GM12878 (cell line): Measurements from ENCODE around the gene IL1RAP. TPM values are rescaled to one million over a fixed set of nuclear protein-coding genes. Genes with fewer than 3 reads are reported as not detected.

Experiments
- ATAC-seq: fragments of 200-7000 bp; cut with Tn5 transposase; 3 replicates; pipeline ENCODE4 v1.9.1; 2020; ENCODE audit warnings: mild to moderate bottlenecking, moderate library complexity
- BruUV-seq: library from RNA; stranded (reverse); fragments of 400-500 nt; replicated peaks from 2 replicates; lab custom pipeline; 2021; lab: Mats Ljungman, UMichigan
- CTCF ChIA-PET: fragments of 300-600 bp; sonication (Branson Sonifier 250); formaldehyde crosslinking; extraction: SDS; loops from one replicate; lab custom pipeline; 2021; ENCODE audit warnings: inconsistent platforms; lab: Yijun Ruan, JAX
- POLR2A ChIA-PET: fragments of 350-600 bp; formaldehyde crosslinking; extraction: SDS; loops from one replicate; lab custom pipeline; 2021; ENCODE audit warnings: inconsistent platforms; lab: Charles Lee
- RAD21 ChIA-PET: fragments of 300-600 bp; sonication (Branson Sonifier 250); formaldehyde crosslinking; loops from one replicate; lab custom pipeline; 2023; ENCODE audit warnings: antibody characterized with exemption; ENCODE audit not compliant: unreplicated experiment; lab: Charles Lee
- SMC1A ChIA-PET: fragments of 300-600 bp; sonication (Branson Sonifier 250); formaldehyde crosslinking; loops from one replicate; lab custom pipeline; 2023; ENCODE audit not compliant: unreplicated experiment, uncharacterized antibody; lab: Charles Lee
- DNase-seq: peaks from one replicate; pipeline ENCODE4 v3.0.0-alpha.2; 2011; ENCODE audit warnings: low read depth, low spot score
- FAIRE-seq: peaks from 3 replicates; lab custom pipeline; 2011; peaks lifted over from hg19 to GRCh38; lab: Jason Lieb, UNC
- H2AFZ ChIP-seq: 2 replicates; pipeline ENCODE4 v1.6.0; 2011; ENCODE audit warnings: low read depth, low read length, control low read depth; ENCODE audit not compliant: control insufficient read depth
- H3K27ac ChIP-seq: 2 replicates; pipeline ENCODE4 v1.5.1; 2011; ENCODE audit warnings: control low read depth; ENCODE audit not compliant: control insufficient read depth, insufficient read depth
- H3K27me3 ChIP-seq, 2 experiments: replicated peaks in 1 of 2; 2 replicates each; pipeline versions ENCODE4 v1.6.0 to v1.6.1; 2011; ENCODE audit warnings: low read length in 1 of 2; ENCODE audit not compliant: control insufficient read depth in 2 of 2, insufficient read depth in 2 of 2
- H3K36me3 ChIP-seq, 2 experiments: 2 replicates each; pipeline ENCODE4 v1.5.1; 2011; ENCODE audit warnings: low read length in 1 of 2; ENCODE audit not compliant: control insufficient read depth in 2 of 2, insufficient read depth in 2 of 2
- H3K4me1 ChIP-seq: 2 replicates; pipeline ENCODE4 v1.6.1; 2011; ENCODE audit warnings: mild to moderate bottlenecking, low read length, moderate library complexity, mixed read lengths; ENCODE audit not compliant: control insufficient read depth, insufficient read depth
- H3K4me2 ChIP-seq: 2 replicates; pipeline ENCODE4 v1.6.0; 2011; ENCODE audit warnings: control low read depth; ENCODE audit not compliant: control insufficient read depth, insufficient read depth
- H3K4me3 ChIP-seq: fragments of 200-600 bp; sonication (generic); 2 replicates; pipeline ENCODE4 v1.5.1; 2016
- H3K79me2 ChIP-seq: 2 replicates; pipeline ENCODE4 v1.6.0; 2011; ENCODE audit warnings: low read length; ENCODE audit not compliant: control insufficient read depth, insufficient read depth
- H3K9ac ChIP-seq: 2 replicates; pipeline ENCODE4 v1.8.0; 2011; ENCODE audit warnings: low read length, control low read depth, mixed read lengths; ENCODE audit not compliant: control insufficient read depth, insufficient read depth
- H3K9me3 ChIP-seq: replicated peaks from 3 replicates; pipeline ENCODE4 v1.5.1; 2011; ENCODE audit warnings: mild to moderate bottlenecking, low read length; ENCODE audit not compliant: control insufficient read depth, insufficient read depth
- H4K20me1 ChIP-seq: 2 replicates; pipeline ENCODE4 v1.6.0; 2011; ENCODE audit not compliant: control insufficient read depth, insufficient read depth
- ATF7 ChIP-seq: fragments of 450-650 bp; IDR thresholded peaks from 2 replicates; pipeline ENCODE4 v1.6.1; 2016; ENCODE audit warnings: low read depth, mild to moderate bottlenecking
- BHLHE40 ChIP-seq, 2 experiments: fragments of 450-650 bp in 1 of 2; IDR thresholded peaks; 2 replicates each; pipeline ENCODE4 v1.6.1; 2011 to 2017; ENCODE audit warnings: low read depth in 2 of 2, borderline replicate concordance in 1 of 2, improper control_type of control experiment in 1 of 2, low read length in 1 of 2, mild to moderate bottlenecking in 1 of 2
- FOS ChIP-seq: IDR thresholded peaks from 3 replicates; pipeline ENCODE4 v1.6.1; 2011; ENCODE audit warnings: borderline replicate concordance; ENCODE audit not compliant: insufficient read length; ENCODE audit errors: extremely low read depth
- HDAC2 ChIP-seq: fragments of 200-600 bp; sonication (generic); IDR thresholded peaks from 2 replicates; pipeline ENCODE4 v1.6.1; 2017
- IKZF1 ChIP-seq: fragments of 450-650 bp; conservative IDR thresholded peaks from 2 replicates; pipeline ENCODE4 v1.6.1; 2017; ENCODE audit warnings: antibody characterized with exemption, mild to moderate bottlenecking
- MTA3 ChIP-seq: IDR thresholded peaks from 2 replicates; pipeline ENCODE4 v1.6.1; 2012; ENCODE audit warnings: low read length, inconsistent platforms, borderline replicate concordance
- NFXL1 ChIP-seq: fragments of 450-650 bp; IDR thresholded peaks from 2 replicates; pipeline ENCODE4 v1.6.1; 2017; ENCODE audit warnings: antibody characterized with exemption, mild to moderate bottlenecking, borderline replicate concordance
- RBBP5 ChIP-seq: fragments of 200-600 bp; sonication (generic); conservative IDR thresholded peaks from 2 replicates; pipeline ENCODE4 v1.6.1; 2016
- SPI1 ChIP-seq: IDR thresholded peaks from 2 replicates; pipeline ENCODE4 v1.6.1; 2011; ENCODE audit warnings: low read depth, mild to moderate bottlenecking, low read length, moderate library complexity, borderline replicate concordance; ENCODE audit not compliant: insufficient read depth
- SUPT20H ChIP-seq: IDR thresholded peaks from 2 replicates; pipeline ENCODE4 v1.6.1; 2011; ENCODE audit warnings: low read depth, mild to moderate bottlenecking, low read length, moderate library complexity, borderline replicate concordance; ENCODE audit not compliant: control insufficient read depth
- ZNF274 ChIP-seq: IDR thresholded peaks from one replicate; pipeline ENCODE4 v1.8.0; 2011; ENCODE audit not compliant: insufficient read length, insufficient read depth
- WGBS: methylation state at CpG from one replicate; pipeline ENCODE4 v1.1.6; 2016; ENCODE audit warnings: low lambda C conversion rate; ENCODE audit not compliant: insufficient replicate concordance, insufficient coverage; ENCODE audit errors: missing lambda C conversion rate; 5-methylcytosine and 5-hydroxymethylcytosine counted together
- in situ Hi-C: fragments of 300-500 bp; cut with MboI; formaldehyde crosslinking; loops from 9 replicates; pipeline ENCODE4 v1.14.3; 2018; ENCODE audit warnings: mixed read lengths
- intact Hi-C: fragments of 100-400 bp; cut with micrococcal nuclease; formaldehyde crosslinking; loops from one replicate; pipeline ENCODE4 v1.14.2; 2022; ENCODE audit not compliant: unreplicated experiment
- polyA plus RNA-seq, 11 experiments: library from polyadenylated mRNA; depleted of rRNA in 4 of 11; unstranded in 6 of 11; stranded (reverse) in 5 of 11; fragments of >200 nt; fragmentation: Nextera tagmentation in 4 of 11; fragmentation: Illumina TruSeq in 1 of 11; extraction: Ambion mirVana in 4 of 11; extraction: Trizol in 1 of 11; gene quantifications; 1 replicate in 1 of 11; 2 replicates in 10 of 11; pipeline versions ENCODE4 v1.2.1 to v1.2.3, GENCODE V29; 2011 to 2016; ENCODE audit warnings: inconsistent platforms in 2 of 11, missing spikeins in 2 of 11, low read depth in 1 of 11
- total RNA-seq, 4 experiments: library from RNA; depleted of rRNA in 3 of 4; stranded (reverse); fragments of >200 nt in 3 of 4; fragmentation: Illumina TruSeq in 1 of 4; extraction: Trizol in 1 of 4; gene quantifications; 2 replicates each; pipeline versions ENCODE4 v1.2.1 to v1.2.3, GENCODE V29; 2013 to 2021
- TF ChIP-seq, protein P1 (sequence below): IDR thresholded peaks from 2 replicates; pipeline ENCODE4 v1.6.1; 2012; ENCODE audit warnings: improper control_type of control experiment, low read depth, low read length; ENCODE audit not compliant: insufficient replicate concordance
- TF ChIP-seq, protein P2 (sequence below): fragments of 450-650 bp; formaldehyde crosslinking; IDR thresholded peaks from 2 replicates; pipeline ENCODE4 v1.5.0; 2022; ENCODE audit warnings: mild to moderate bottlenecking, missing genetic modification characterization

Gene IL1RAP
- total and polyA plus RNA-seq, 10 of the 15 experiments (the other 5 are each of a cell fraction or from before 2014, with no cell fraction given): 0.17 to 1.0 (median 0.44) TPM; not detected in 1

DNA sequence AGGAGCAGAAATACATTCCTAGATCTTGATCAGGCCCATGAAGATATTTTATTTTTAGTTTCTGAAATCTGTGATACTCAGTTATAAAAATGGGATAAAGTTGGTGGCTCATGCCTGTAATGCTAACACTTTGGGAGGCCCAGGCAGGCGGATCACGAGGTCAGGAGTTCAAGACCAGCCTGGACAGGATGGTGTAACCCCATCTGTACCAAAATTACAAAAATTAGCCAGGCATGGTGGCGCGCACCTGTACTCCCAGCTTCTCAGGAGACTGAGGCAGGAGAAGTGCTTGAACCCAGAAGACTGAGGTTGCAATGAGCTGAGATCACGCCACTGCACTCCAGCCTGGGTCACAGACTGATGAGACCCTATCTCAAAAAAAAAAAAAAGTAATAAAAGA, 105.5 kb downstream of the IL1RAP start:
- Histone ChIP-seq H3K36me3 (no peaks in the 10 kb centered on the region), H3K4me1 (no peaks in the 10 kb centered on the region), H2AFZ (no peak overlapping the region), H3K27me3 (no peaks in the 10 kb centered on the region), H3K4me2 (no peak overlapping the region), H4K20me1 (no peaks in the 10 kb centered on the region), H3K27ac (no peak overlapping the region), H3K4me3 (no peak overlapping the region), H3K9ac (no peak overlapping the region), H3K9me3 (no peaks in the 10 kb centered on the region), H3K79me2 (no peaks in the 10 kb centered on the region)
- ChIA-PET RAD21 (no interaction called here), POLR2A (interaction anchor here (0.7 kb wide), 1 partner anchor 588 kb away, joined by 3 read pairs; no protein-coding TSS in a partner anchor), CTCF (interaction anchor here (1.2 to 1.8 kb wide), 2 partner anchors 194 to 657 kb away, joined by 3 to 4 read pairs; no protein-coding TSS in a partner anchor), SMC1A (no interaction called here)
- 39% methylated on average over 5 of the region's 5 CpGs for WGBS
- no peak for DNase-seq
- FAIRE-seq: no peak
- BruUV-seq: no TSS peak
- in situ Hi-C loops: no loop called here
- TF ChIP-seq SUPT20H (no peak), ATF7 (no peak), RBBP5 (no peak), FOS (no peak), BHLHE40 (IDR thresholded peaks at IDR 0.05; ENCODE audit: borderline replicate concordance in 1 of 2, low read depth in 2 of 2, low read length in 1 of 2) (no peak), ZNF274 (no peak), SPI1 (no peak), MTA3 (no peak), HDAC2 (no peak), IKZF1 (no peak), NFXL1 (no peak)
- TF ChIP-seq, protein P1, sequence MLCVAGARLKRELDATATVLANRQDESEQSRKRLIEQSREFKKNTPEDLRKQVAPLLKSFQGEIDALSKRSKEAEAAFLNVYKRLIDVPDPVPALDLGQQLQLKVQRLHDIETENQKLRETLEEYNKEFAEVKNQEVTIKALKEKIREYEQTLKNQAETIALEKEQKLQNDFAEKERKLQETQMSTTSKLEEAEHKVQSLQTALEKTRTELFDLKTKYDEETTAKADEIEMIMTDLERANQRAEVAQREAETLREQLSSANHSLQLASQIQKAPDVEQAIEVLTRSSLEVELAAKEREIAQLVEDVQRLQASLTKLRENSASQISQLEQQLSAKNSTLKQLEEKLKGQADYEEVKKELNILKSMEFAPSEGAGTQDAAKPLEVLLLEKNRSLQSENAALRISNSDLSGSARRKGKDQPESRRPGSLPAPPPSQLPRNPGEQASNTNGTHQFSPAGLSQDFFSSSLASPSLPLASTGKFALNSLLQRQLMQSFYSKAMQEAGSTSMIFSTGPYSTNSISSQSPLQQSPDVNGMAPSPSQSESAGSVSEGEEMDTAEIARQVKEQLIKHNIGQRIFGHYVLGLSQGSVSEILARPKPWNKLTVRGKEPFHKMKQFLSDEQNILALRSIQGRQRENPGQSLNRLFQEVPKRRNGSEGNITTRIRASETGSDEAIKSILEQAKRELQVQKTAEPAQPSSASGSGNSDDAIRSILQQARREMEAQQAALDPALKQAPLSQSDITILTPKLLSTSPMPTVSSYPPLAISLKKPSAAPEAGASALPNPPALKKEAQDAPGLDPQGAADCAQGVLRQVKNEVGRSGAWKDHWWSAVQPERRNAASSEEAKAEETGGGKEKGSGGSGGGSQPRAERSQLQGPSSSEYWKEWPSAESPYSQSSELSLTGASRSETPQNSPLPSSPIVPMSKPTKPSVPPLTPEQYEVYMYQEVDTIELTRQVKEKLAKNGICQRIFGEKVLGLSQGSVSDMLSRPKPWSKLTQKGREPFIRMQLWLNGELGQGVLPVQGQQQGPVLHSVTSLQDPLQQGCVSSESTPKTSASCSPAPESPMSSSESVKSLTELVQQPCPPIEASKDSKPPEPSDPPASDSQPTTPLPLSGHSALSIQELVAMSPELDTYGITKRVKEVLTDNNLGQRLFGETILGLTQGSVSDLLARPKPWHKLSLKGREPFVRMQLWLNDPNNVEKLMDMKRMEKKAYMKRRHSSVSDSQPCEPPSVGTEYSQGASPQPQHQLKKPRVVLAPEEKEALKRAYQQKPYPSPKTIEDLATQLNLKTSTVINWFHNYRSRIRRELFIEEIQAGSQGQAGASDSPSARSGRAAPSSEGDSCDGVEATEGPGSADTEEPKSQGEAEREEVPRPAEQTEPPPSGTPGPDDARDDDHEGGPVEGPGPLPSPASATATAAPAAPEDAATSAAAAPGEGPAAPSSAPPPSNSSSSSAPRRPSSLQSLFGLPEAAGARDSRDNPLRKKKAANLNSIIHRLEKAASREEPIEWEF: no peak
- TF ChIP-seq, protein P2, sequence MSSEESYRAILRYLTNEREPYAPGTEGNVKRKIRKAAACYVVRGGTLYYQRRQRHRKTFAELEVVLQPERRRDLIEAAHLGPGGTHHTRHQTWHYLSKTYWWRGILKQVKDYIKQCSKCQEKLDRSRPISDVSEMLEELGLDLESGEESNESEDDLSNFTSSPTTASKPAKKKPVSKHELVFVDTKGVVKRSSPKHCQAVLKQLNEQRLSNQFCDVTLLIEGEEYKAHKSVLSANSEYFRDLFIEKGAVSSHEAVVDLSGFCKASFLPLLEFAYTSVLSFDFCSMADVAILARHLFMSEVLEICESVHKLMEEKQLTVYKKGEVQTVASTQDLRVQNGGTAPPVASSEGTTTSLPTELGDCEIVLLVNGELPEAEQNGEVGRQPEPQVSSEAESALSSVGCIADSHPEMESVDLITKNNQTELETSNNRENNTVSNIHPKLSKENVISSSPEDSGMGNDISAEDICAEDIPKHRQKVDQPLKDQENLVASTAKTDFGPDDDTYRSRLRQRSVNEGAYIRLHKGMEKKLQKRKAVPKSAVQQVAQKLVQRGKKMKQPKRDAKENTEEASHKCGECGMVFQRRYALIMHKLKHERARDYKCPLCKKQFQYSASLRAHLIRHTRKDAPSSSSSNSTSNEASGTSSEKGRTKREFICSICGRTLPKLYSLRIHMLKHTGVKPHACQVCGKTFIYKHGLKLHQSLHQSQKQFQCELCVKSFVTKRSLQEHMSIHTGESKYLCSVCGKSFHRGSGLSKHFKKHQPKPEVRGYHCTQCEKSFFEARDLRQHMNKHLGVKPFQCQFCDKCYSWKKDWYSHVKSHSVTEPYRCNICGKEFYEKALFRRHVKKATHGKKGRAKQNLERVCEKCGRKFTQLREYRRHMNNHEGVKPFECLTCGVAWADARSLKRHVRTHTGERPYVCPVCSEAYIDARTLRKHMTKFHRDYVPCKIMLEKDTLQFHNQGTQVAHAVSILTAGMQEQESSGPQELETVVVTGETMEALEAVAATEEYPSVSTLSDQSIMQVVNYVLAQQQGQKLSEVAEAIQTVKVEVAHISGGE (CRISPR knock-in tag): no peak
- intact Hi-C loops: no loop called here
- no peak for ATAC-seq
